Mesothelial cell of epicardium (in vitro differentiated cells): ENCODE measurements around the gene PLSCR1. TPM values are rescaled to one million over a fixed set of nuclear protein-coding genes. Genes with fewer than 3 reads are reported as not detected.

ENCODE experiments used
- DNase-seq, 2 experiments: peaks; one replicate each; pipeline ENCODE4 v3.0.0; 2021; ENCODE audit warnings: low spot score in 2 of 2; ENCODE audit not compliant: unreplicated experiment in 2 of 2
- H3K27ac Mint-ChIP-seq: 2 replicates; pipeline ENCODE4 v1.8.0; 2021; ENCODE audit warnings: mixed read lengths
- H3K27me3 Mint-ChIP-seq: 2 replicates; pipeline ENCODE4 v1.8.0; 2021; ENCODE audit warnings: low read depth, mixed read lengths
- H3K36me3 Mint-ChIP-seq: 2 replicates; pipeline ENCODE4 v1.8.0; 2021; ENCODE audit warnings: mixed read lengths
- H3K4me1 Mint-ChIP-seq: 2 replicates; pipeline ENCODE4 v1.8.0; 2021; ENCODE audit warnings: mixed read lengths
- H3K4me3 Mint-ChIP-seq: 2 replicates; pipeline ENCODE4 v1.8.0; 2021; ENCODE audit warnings: mild to moderate bottlenecking, moderate library complexity, mixed read lengths
- H3K9me3 Mint-ChIP-seq: 2 replicates; pipeline ENCODE4 v1.8.0; 2021; ENCODE audit warnings: mixed read lengths
- CTCF ChIP-seq: fragments of 200-600 bp; sonication (generic); IDR thresholded peaks from one replicate; pipeline ENCODE4 v1.5.0; 2021; ENCODE audit warnings: antibody characterized with exemption; ENCODE audit not compliant: unreplicated experiment
- total RNA-seq: library from RNA; stranded (reverse); gene quantifications from 3 replicates; pipeline ENCODE4 v1.2.1, GENCODE V29; 2021

Gene PLSCR1
- total RNA-seq, 1 donor from 2014 or later, result 71.0 TPM

GRCh38 chr3:146566138-146566537 lies 21.7 kb upstream of the PLSCR1 start:
- TF ChIP-seq CTCF, result no peak
- H3K4me1 Mint-ChIP-seq, result no peaks in the 10 kb centered on the region
- H3K27me3 Mint-ChIP-seq, result no peaks in the 10 kb centered on the region
- H3K27ac Mint-ChIP-seq, result no peak overlapping the region
- no peak overlapping the region for H3K4me3 Mint-ChIP-seq
- H3K36me3 Mint-ChIP-seq, result no peaks in the 10 kb centered on the region
- DNase-seq, result no peak
- H3K9me3 Mint-ChIP-seq, result peaks cover 8% of the 10 kb centered on the region

GRCh38 chr3:146561879-146562278 lies 17.5 kb upstream of the PLSCR1 start:
- H3K27ac Mint-ChIP-seq, result no peak overlapping the region
- no peak for TF ChIP-seq CTCF

GRCh38 chr3:146561463-146561862 lies 17.1 kb upstream of the PLSCR1 start:
- H3K9me3 Mint-ChIP-seq, result peaks cover 8% of the 10 kb centered on the region
- H3K4me1 Mint-ChIP-seq, result no peaks in the 10 kb centered on the region
- DNase-seq, result no peak
- no peaks in the 10 kb centered on the region for H3K27me3 Mint-ChIP-seq
- no peaks in the 10 kb centered on the region for H3K36me3 Mint-ChIP-seq
- H3K4me3 Mint-ChIP-seq, result no peak overlapping the region
- no peak overlapping the region for H3K27ac Mint-ChIP-seq
- TF ChIP-seq CTCF, result no peak

More at GRCh38 chr3:146561879-146562278, 17.5 kb upstream of the PLSCR1 start:
- H3K4me1 Mint-ChIP-seq, result no peaks in the 10 kb centered on the region
- no peaks in the 10 kb centered on the region for H3K27me3 Mint-ChIP-seq
- H3K4me3 Mint-ChIP-seq, result no peak overlapping the region
- H3K9me3 Mint-ChIP-seq, result peaks cover 8% of the 10 kb centered on the region
- no peak for DNase-seq
- no peaks in the 10 kb centered on the region for H3K36me3 Mint-ChIP-seq

- Mint-ChIP-seq H3K27me3 (no peaks in the 10 kb centered on the region), H3K4me3 (no peak overlapping the region), H3K27ac (no peak overlapping the region), H3K36me3 (no peaks in the 10 kb centered on the region), H3K9me3 (peaks cover 8% of the 10 kb centered on the region), H3K4me1 (no peaks in the 10 kb centered on the region)
- no peak for TF ChIP-seq CTCF
- DNase-seq, result no peak
These were observed 16.3 kb upstream of the PLSCR1 start for GRCh38 chr3:146560678-146561077.

- H3K4me3 Mint-ChIP-seq, result no peak overlapping the region
- H3K9me3 Mint-ChIP-seq, result peaks cover 8% of the 10 kb centered on the region
- DNase-seq, result no peak
- H3K4me1 Mint-ChIP-seq, result no peaks in the 10 kb centered on the region
- TF ChIP-seq CTCF, result no peak
- H3K36me3 Mint-ChIP-seq, result no peaks in the 10 kb centered on the region
- H3K27ac Mint-ChIP-seq, result no peak overlapping the region
- H3K27me3 Mint-ChIP-seq, result no peaks in the 10 kb centered on the region
These were observed 15.0 kb upstream of the PLSCR1 start for GRCh38 chr3:146559388-146559787.

- Mint-ChIP-seq H3K9me3 (peaks cover 8% of the 10 kb centered on the region), H3K4me1 (no peaks in the 10 kb centered on the region), H3K27me3 (no peaks in the 10 kb centered on the region), H3K4me3 (no peak overlapping the region), H3K36me3 (no peaks in the 10 kb centered on the region), H3K27ac (no peak overlapping the region)
- TF ChIP-seq CTCF, result no peak
- no peak for DNase-seq
These were observed 14.4 kb upstream of the PLSCR1 start for GRCh38 chr3:146558781-146559180.
